ENCODE results near the gene SNU13.
A peak's percentile ranks its signal among the peaks of the same experiment; 100 is the strongest.
"Not testable (repeated sequence)": the region's sequence is repeated elsewhere in the genome, so short reads cannot be mapped to it uniquely, and the experiment has no call there.

SNU13 gene

DNA sequence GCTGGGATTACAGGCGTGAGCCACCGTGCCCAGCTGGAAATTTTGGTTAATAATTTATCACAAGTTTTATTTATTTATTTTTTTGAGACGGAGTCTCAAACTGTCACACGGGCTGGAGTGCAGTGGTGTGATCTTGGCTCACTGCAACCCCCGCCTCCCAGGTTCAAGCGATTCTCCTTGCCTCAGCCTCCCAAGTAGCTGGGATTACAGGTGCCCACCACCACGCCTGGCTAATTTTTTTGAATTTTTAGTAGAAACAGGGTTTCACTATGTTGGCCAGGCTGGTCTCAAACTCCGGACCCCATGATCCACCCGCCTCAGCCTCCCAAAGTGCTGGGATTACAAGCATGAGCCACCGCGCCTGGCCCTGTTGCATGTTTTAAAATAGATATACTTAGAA, 1.8 kb downstream of the SNU13 start:
- not testable (repeated sequence) for H3K79me1 ChIP-seq (ENCODE audit: low read length); H3K18ac ChIP-seq (ENCODE audit: low read length); H4K91ac ChIP-seq (ENCODE audit: low read depth, low read length); H2AK5ac ChIP-seq (ENCODE audit: low read length); H3K4me2 ChIP-seq (ENCODE audit: low read length); H2BK12ac ChIP-seq (ENCODE audit: low read length); H3K4me3 ChIP-seq (ENCODE audit: low read depth, low read length); H3K9me3 ChIP-seq (ENCODE audit: insufficient read depth, low read depth, low read length); H3K27me3 ChIP-seq (ENCODE audit: insufficient read depth, low read length); H2AFZ ChIP-seq (ENCODE audit: insufficient read depth, low read length, poor library complexity); H3K23ac ChIP-seq (ENCODE audit: low read length); H4K12ac ChIP-seq (ENCODE audit: low read depth, low read length); H3K9ac ChIP-seq (ENCODE audit: low read length); H3K27ac ChIP-seq (ENCODE audit: low read depth, low read length); H3K4me1 ChIP-seq (ENCODE audit: control insufficient read depth in 1 of 2, insufficient read depth in 2 of 2, low read length in 2 of 2); H3K4ac ChIP-seq (ENCODE audit: low read depth, low read length); H3K36me3 ChIP-seq (ENCODE audit: control insufficient read depth in 1 of 2, insufficient read depth in 2 of 2, low read length in 2 of 2); H2BK5ac ChIP-seq (ENCODE audit: low read depth, low read length, poor library complexity); DNase-seq; H2BK120ac ChIP-seq (ENCODE audit: insufficient read depth, low read length, poor library complexity); H4K8ac ChIP-seq (ENCODE audit: low read depth, low read length); H3K14ac ChIP-seq (ENCODE audit: low read length)
- H3K79me2 ChIP-seq (ENCODE audit: control insufficient read depth, insufficient read depth, low read length, poor library complexity), result peaks cover 15% of the 10 kb centered on the region
- WGBS (ENCODE audit: extremely low coverage, insufficient coverage, insufficient read length), result no CpG with 5 or more reads among the region's 11 CpGs

DNA sequence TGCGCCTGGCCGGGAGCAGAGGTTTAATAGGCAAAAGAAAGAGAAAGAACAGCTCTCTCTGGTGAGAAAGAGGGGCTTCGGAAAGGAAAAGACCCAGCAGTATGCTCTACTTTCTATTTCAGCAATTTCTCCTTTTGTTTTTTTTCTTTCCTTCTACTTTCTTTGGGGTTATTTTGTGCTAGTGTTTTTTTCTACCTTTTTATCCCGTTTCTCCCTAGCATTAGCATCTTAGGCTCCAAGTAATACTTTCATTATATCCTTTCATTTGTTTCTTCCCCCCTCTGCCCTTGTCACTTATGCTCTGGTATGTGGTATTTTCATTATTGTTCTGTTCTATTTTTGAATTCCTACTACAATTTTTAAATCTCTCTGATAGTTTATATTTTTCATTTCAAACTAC, 4.5 kb downstream of the SNU13 start:
- H3K18ac ChIP-seq (ENCODE audit: low read length), result no peak overlapping the region
- H3K4me1 ChIP-seq (ENCODE audit: control insufficient read depth in 1 of 2, insufficient read depth in 2 of 2, low read length in 2 of 2), result peaks cover 0 to 8% of the 10 kb centered on the region in 2 experiments
- no peak overlapping the region for H4K91ac ChIP-seq (ENCODE audit: low read depth, low read length)
- no peak overlapping the region for H3K9ac ChIP-seq (ENCODE audit: low read length)
- H3K79me1 ChIP-seq (ENCODE audit: low read length), result peaks cover 9% of the 10 kb centered on the region
- no peak overlapping the region for H3K4ac ChIP-seq (ENCODE audit: low read depth, low read length)
- no peaks in the 10 kb centered on the region for H3K9me3 ChIP-seq (ENCODE audit: insufficient read depth, low read depth, low read length)
- H3K4me2 ChIP-seq (ENCODE audit: low read length), result no peak overlapping the region
- H2BK12ac ChIP-seq (ENCODE audit: low read length), result no peak overlapping the region
- no peak overlapping the region for H3K23ac ChIP-seq (ENCODE audit: low read length)
- peaks cover 18% of the 10 kb centered on the region for H3K79me2 ChIP-seq (ENCODE audit: control insufficient read depth, insufficient read depth, low read length, poor library complexity)
- no peak overlapping the region for H2BK5ac ChIP-seq (ENCODE audit: low read depth, low read length, poor library complexity)
- DNase-seq, result no peak
- H3K14ac ChIP-seq (ENCODE audit: low read length), result no peak overlapping the region
- H2BK120ac ChIP-seq (ENCODE audit: insufficient read depth, low read length, poor library complexity), result no peak overlapping the region
- no CpG with 5 or more reads among the region's 4 CpGs for WGBS (ENCODE audit: extremely low coverage, insufficient coverage, insufficient read length)
- H3K27me3 ChIP-seq (ENCODE audit: insufficient read depth, low read length), result no peaks in the 10 kb centered on the region
- peaks cover 5 to 12% of the 10 kb centered on the region in 2 experiments for H3K36me3 ChIP-seq (ENCODE audit: control insufficient read depth in 1 of 2, insufficient read depth in 2 of 2, low read length in 2 of 2)
- H2AK5ac ChIP-seq (ENCODE audit: low read length), result no peak overlapping the region
- H4K8ac ChIP-seq (ENCODE audit: low read depth, low read length), result no peak overlapping the region
- H3K27ac ChIP-seq (ENCODE audit: low read depth, low read length), result no peak overlapping the region
- H4K12ac ChIP-seq (ENCODE audit: low read depth, low read length), result no peak overlapping the region
- H3K4me3 ChIP-seq (ENCODE audit: low read depth, low read length), result no peak overlapping the region
- no peak overlapping the region for H2AFZ ChIP-seq (ENCODE audit: insufficient read depth, low read length, poor library complexity)

DNA sequence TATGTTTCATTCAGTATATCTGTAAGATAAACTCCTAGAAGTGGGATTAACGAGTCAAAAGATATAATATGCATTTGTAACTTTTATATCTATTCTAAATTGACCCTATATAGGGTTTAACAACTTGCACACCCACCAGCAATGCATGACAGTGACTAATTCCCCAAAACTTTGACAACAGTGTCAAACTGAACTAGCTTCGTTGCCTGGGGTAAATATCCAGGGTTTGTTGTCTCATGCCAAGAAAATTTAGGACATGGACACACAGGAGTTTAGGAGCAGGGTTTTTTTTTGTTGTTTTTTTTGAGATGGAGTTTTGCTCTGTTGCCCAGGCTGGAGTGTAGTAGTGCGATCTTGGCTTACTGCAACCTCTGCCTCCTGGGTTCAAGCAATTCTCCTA, 5.1 kb downstream of the SNU13 start:
- Histone ChIP-seq H2BK120ac (ENCODE audit: insufficient read depth, low read length, poor library complexity) (no peak overlapping the region), H3K79me2 (ENCODE audit: control insufficient read depth, insufficient read depth, low read length, poor library complexity) (peaks cover 14% of the 10 kb centered on the region), H2AFZ (ENCODE audit: insufficient read depth, low read length, poor library complexity) (no peak overlapping the region), H4K8ac (ENCODE audit: low read depth, low read length) (no peak overlapping the region), H3K27ac (ENCODE audit: low read depth, low read length) (no peak overlapping the region), H2BK5ac (ENCODE audit: low read depth, low read length, poor library complexity) (no peak overlapping the region), H3K9me3 (ENCODE audit: insufficient read depth, low read depth, low read length) (no peaks in the 10 kb centered on the region), H2AK5ac (ENCODE audit: low read length) (no peak overlapping the region), H2BK12ac (ENCODE audit: low read length) (no peak overlapping the region), H3K23ac (ENCODE audit: low read length) (no peak overlapping the region), H3K4ac (ENCODE audit: low read depth, low read length) (no peak overlapping the region), H3K36me3 (ENCODE audit: control insufficient read depth in 1 of 2, insufficient read depth in 2 of 2, low read length in 2 of 2) (peaks cover 7 to 13% of the 10 kb centered on the region in 2 experiments), H3K14ac (ENCODE audit: low read length) (no peak overlapping the region), H3K4me2 (ENCODE audit: low read length) (no peak overlapping the region), H4K12ac (ENCODE audit: low read depth, low read length) (no peak overlapping the region), H3K4me1 (ENCODE audit: control insufficient read depth in 1 of 2, insufficient read depth in 2 of 2, low read length in 2 of 2) (peaks cover 0 to 8% of the 10 kb centered on the region in 2 experiments), H3K4me3 (ENCODE audit: low read depth, low read length) (no peak overlapping the region), H4K91ac (ENCODE audit: low read depth, low read length) (no peak overlapping the region), H3K79me1 (ENCODE audit: low read length) (peaks cover 6% of the 10 kb centered on the region), H3K27me3 (ENCODE audit: insufficient read depth, low read length) (no peaks in the 10 kb centered on the region), H3K9ac (ENCODE audit: low read length) (no peak overlapping the region), H3K18ac (ENCODE audit: low read length) (no peak overlapping the region)
- no CpG with 5 or more reads among the region's 3 CpGs for WGBS (ENCODE audit: extremely low coverage, insufficient coverage, insufficient read length)
- peak; percentile 72 to 92 for DNase-seq

DNA sequence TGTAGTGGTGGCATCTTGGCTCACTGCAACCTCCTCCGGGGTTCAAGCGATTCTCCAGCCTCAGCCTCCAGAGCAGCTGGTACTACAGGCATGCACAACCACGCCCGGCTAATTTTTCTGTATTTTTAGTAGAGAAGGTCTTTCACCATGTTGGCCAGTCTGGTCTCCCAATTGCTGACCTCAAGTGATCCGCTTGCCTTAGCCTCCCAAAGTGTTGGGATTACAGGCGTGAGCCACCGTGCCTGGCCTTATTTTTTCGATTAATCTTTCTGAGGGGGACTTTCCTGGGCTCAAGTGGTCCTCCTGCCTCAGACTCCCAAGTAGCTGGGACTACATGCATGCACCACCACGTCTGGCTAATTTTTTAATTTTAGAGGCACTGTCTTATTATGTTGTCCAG, 5.6 kb downstream of the SNU13 start:
- WGBS (ENCODE audit: extremely low coverage, insufficient coverage, insufficient read length), result no CpG with 5 or more reads among the region's 9 CpGs

More for the DNA sequence above, 5.6 kb downstream of the SNU13 start:
- no peak overlapping the region for H2BK120ac ChIP-seq (ENCODE audit: insufficient read depth, low read length, poor library complexity)
- H2AK5ac ChIP-seq (ENCODE audit: low read length), result no peak overlapping the region
- no peak overlapping the region for H3K23ac ChIP-seq (ENCODE audit: low read length)
- H4K8ac ChIP-seq (ENCODE audit: low read depth, low read length), result peak overlapping the region; percentile 16
- H2BK12ac ChIP-seq (ENCODE audit: low read length), result no peak overlapping the region
- H2AFZ ChIP-seq (ENCODE audit: insufficient read depth, low read length, poor library complexity), result no peak overlapping the region
- H4K12ac ChIP-seq (ENCODE audit: low read depth, low read length), result no peak overlapping the region
- H4K91ac ChIP-seq (ENCODE audit: low read depth, low read length), result no peak overlapping the region
- H3K14ac ChIP-seq (ENCODE audit: low read length), result no peak overlapping the region
- no peak overlapping the region for H2BK5ac ChIP-seq (ENCODE audit: low read depth, low read length, poor library complexity)
- H3K4ac ChIP-seq (ENCODE audit: low read depth, low read length), result peak overlapping the region; percentile 58
- peaks cover 1% of the 10 kb centered on the region for H3K79me1 ChIP-seq (ENCODE audit: low read length)
- peaks cover 10% of the 10 kb centered on the region for H3K79me2 ChIP-seq (ENCODE audit: control insufficient read depth, insufficient read depth, low read length, poor library complexity)
- H3K36me3 ChIP-seq (ENCODE audit: control insufficient read depth in 1 of 2, insufficient read depth in 2 of 2, low read length in 2 of 2), result peaks cover 10 to 19% of the 10 kb centered on the region in 2 experiments
- no peak overlapping the region for H3K27ac ChIP-seq (ENCODE audit: low read depth, low read length)
- H3K4me3 ChIP-seq (ENCODE audit: low read depth, low read length), result no peak overlapping the region
- peak overlapping the region; percentile 60 for H3K4me2 ChIP-seq (ENCODE audit: low read length)
- no peak overlapping the region for H3K18ac ChIP-seq (ENCODE audit: low read length)
- no peaks in the 10 kb centered on the region for H3K27me3 ChIP-seq (ENCODE audit: insufficient read depth, low read length)
- no peak for DNase-seq
- H3K9ac ChIP-seq (ENCODE audit: low read length), result no peak overlapping the region
- peaks cover 0 to 7% of the 10 kb centered on the region in 2 experiments for H3K4me1 ChIP-seq (ENCODE audit: control insufficient read depth in 1 of 2, insufficient read depth in 2 of 2, low read length in 2 of 2)
- H3K9me3 ChIP-seq (ENCODE audit: insufficient read depth, low read depth, low read length), result no peaks in the 10 kb centered on the region
